Bronchial epithelial cell (primary cell): ENCODE measurements around the gene SRGAP3. TPM values are rescaled to one million over a fixed set of nuclear protein-coding genes. Genes with fewer than 3 reads are reported as not detected.

ENCODE experiments used
- DNase-seq: peaks from one replicate; pipeline ENCODE4 v3.0.0-alpha.2; 2010; ENCODE audit warnings: low read depth
- FAIRE-seq: peaks from 2 replicates; lab custom pipeline; 2011; peaks lifted over from hg19 to GRCh38; lab: Jason Lieb, UNC
- H3K27me3 ChIP-seq: 2 replicates; pipeline ENCODE4 v1.5.1; 2011; ENCODE audit warnings: low read length; ENCODE audit not compliant: control insufficient read depth, insufficient read depth
- H3K36me3 ChIP-seq: 2 replicates; pipeline ENCODE4 v1.5.1; 2011; ENCODE audit warnings: low read length; ENCODE audit not compliant: control insufficient read depth, insufficient read depth
- H3K4me3 ChIP-seq: 2 replicates; pipeline ENCODE4 v1.5.1; 2011; ENCODE audit warnings: mild to moderate bottlenecking, low read depth, low read length, control low read depth
- total RNA-seq: library from RNA; depleted of rRNA; stranded (reverse); fragments of >200 nt; gene quantifications from 2 replicates; pipeline ENCODE4 v1.2.1, GENCODE V29; 2014
- TF ChIP-seq, protein P1 (sequence below): IDR thresholded peaks from 2 replicates; pipeline ENCODE4 v1.5.1; 2011; ENCODE audit warnings: mild to moderate bottlenecking, moderate library complexity, low read length, control low read depth, inconsistent platforms; ENCODE audit not compliant: insufficient read depth, severe bottlenecking

SRGAP3 gene
- total RNA-seq, 1 donor from 2014 or later, result 30.5 TPM

DNA sequence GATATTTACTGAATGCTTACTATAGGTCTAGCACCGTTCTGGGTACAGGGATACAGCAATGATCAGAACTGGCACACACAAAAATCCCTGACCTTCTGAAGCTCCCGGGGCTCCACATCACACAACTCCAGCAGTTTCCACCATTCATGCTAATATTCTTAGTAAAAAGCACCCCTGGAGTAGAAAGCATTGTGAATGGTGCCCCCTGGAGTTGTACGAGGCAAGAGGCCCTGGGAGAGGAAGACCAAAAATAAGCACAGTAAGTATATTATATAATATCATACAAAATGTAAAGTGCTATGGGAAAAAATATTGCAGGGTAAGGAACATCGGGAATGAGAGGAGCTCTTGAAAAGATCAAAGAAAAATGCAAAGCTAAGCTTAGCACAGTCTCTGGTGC lies 790 bp upstream of the SRGAP3 start:
- Histone ChIP-seq H3K27me3 (no peaks in the 10 kb centered on the region), H3K4me3 (no peak overlapping the region), H3K36me3 (no peaks in the 10 kb centered on the region)
- TF ChIP-seq, protein P1, sequence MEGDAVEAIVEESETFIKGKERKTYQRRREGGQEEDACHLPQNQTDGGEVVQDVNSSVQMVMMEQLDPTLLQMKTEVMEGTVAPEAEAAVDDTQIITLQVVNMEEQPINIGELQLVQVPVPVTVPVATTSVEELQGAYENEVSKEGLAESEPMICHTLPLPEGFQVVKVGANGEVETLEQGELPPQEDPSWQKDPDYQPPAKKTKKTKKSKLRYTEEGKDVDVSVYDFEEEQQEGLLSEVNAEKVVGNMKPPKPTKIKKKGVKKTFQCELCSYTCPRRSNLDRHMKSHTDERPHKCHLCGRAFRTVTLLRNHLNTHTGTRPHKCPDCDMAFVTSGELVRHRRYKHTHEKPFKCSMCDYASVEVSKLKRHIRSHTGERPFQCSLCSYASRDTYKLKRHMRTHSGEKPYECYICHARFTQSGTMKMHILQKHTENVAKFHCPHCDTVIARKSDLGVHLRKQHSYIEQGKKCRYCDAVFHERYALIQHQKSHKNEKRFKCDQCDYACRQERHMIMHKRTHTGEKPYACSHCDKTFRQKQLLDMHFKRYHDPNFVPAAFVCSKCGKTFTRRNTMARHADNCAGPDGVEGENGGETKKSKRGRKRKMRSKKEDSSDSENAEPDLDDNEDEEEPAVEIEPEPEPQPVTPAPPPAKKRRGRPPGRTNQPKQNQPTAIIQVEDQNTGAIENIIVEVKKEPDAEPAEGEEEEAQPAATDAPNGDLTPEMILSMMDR, result peak; percentile 12
- DNase-seq (no peak), FAIRE-seq (no peak)

DNA sequence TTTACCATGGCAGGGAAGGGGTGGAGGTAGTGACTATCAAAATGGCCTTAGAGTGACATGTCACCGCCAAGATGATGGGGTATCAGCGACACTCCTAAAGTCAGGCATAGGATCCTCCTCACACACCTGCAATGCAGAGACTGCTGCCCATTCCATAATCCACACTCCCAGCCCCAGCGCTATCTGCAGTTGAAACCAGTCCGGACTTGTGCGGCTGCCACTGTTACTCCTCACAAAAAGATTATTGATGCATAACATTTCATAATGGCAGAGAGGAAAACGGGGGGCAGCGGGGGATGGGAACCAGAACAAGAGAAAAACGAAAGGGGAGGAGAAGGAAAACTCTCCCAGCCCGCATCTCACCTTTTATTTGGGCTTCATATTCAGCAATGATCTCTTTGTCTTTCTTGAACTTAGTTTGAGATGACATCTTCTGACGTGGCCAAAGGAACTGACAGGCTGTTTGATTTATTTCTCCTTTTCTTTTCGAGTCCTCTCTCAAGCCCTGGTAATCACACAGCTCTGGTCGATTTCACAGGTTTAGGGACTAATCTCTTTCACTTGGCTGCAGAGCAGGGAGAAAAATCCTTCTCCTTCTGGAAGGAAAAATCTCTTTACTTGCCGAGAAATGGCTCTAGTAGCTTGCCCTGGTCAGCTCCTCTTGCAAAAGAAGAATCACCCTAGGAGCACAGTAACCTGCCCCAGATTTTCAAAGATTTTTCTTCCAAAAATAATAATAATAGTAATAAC lies 749 bp downstream of the SRGAP3 start:
- FAIRE-seq (no peak), DNase-seq (peak; percentile 75)
- TF ChIP-seq, protein P1, result no peak
- Histone ChIP-seq H3K4me3 (peak overlapping the region; percentile 64), H3K36me3 (no peaks in the 10 kb centered on the region), H3K27me3 (no peaks in the 10 kb centered on the region)

DNA sequence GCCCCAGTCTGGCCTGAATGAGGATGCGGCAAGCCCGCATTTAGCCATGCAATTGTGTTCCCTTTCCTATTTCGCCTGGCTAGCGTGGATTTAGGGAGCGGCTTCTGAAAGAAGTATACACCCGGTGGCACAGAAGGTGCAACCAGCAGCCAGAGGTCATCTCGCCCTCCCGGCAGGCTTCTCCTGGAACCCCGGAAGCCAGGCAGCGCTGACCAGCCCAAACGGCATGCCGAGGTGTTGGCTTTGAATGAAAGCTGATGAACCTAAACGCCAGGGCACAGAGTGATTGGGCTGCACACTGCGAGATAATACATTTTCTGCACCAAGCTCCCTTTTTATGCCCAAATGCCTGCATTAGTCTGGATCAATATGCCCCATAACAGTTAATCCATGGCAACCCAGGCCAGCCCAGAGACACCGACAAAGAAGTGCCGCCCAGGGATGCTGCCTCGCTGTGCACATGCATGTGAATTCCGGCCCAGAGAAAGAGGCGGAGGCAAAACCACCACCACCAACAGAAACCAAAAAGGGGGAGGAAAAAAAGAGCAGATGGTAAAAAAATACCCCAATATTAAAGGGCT lies 1.4 kb downstream of the SRGAP3 start:
- TF ChIP-seq, protein P1, result no peak
- H3K4me3 ChIP-seq, result peak overlapping the region; percentile 64
- DNase-seq, result no peak

DNA sequence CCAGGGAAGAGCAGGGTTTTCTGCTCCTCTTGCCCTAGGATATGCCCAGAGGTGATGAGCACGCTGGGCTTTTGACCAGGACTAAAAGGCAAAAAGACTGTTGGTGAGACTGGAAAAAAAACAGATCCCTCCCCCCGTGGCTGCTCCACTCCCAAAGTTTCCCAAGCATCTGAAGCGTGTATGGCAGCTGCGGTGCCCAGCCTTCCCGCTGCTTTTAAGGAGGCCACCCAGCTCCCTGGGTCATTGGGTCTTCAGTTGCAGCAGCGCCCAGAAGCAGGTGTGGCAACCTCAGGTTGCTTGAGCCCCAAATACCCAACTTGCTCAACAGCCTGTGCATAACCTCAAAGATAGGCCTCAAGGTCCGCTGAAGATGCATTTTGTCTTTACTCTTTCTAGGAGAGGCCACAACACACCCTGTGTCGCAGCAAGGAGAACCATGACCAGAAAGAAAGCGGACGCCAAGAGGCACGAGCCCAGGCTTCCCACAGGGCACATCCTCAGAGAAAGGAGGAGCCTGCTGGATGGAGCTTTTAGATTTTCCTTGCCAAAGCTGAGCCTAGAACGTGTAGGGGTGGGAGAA lies 2.0 kb downstream of the SRGAP3 start:
- Histone ChIP-seq H3K27me3 (no peaks in the 10 kb centered on the region), H3K36me3 (no peaks in the 10 kb centered on the region), H3K4me3 (peak overlapping the region; percentile 64)
- no peak for FAIRE-seq
- TF ChIP-seq, protein P1, result no peak
- peak; percentile 19 for DNase-seq

More for the DNA sequence above, 1.4 kb downstream of the SRGAP3 start:
- no peaks in the 10 kb centered on the region for H3K36me3 ChIP-seq
- FAIRE-seq, result no peak
- H3K27me3 ChIP-seq, result no peaks in the 10 kb centered on the region

DNA sequence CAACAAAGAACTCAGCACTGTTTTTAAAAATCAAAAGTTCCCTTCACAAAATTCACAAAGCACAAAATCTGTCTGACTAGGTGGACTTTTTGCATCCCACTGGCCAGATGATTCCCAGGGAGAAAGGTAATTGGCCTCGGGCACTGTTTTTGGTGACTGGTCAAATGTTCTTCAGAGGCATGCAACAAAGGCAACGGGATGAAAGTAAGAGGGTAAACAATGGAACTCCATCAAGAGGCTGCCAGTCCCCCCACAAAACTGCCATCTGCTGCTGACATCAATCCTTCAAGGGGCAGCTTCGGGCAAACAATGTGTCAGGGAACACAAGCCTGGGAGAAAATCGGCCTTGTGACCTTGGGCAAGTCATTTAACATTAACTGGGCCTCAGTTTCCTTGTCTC lies 3.3 kb downstream of the SRGAP3 start:
- DNase-seq (no peak), FAIRE-seq (no peak)
- TF ChIP-seq, protein P1, result no peak
- H3K4me3 ChIP-seq, result peak overlapping the region; percentile 3
- H3K36me3 ChIP-seq, result no peaks in the 10 kb centered on the region
- H3K27me3 ChIP-seq, result no peaks in the 10 kb centered on the region
